Globus pallidus (tissue), 1 donor: ENCODE results near the gene OTUB1.
"Not testable (repeated sequence)": the region's sequence is repeated elsewhere in the genome, so short reads cannot be mapped to it uniquely, and the experiment has no call there.

ENCODE experiments used
- DNase-seq: peaks from one replicate; pipeline ENCODE4 v3.0.0-alpha.2; 2015; ENCODE audit warnings: low spot score

Gene OTUB1

DNA sequence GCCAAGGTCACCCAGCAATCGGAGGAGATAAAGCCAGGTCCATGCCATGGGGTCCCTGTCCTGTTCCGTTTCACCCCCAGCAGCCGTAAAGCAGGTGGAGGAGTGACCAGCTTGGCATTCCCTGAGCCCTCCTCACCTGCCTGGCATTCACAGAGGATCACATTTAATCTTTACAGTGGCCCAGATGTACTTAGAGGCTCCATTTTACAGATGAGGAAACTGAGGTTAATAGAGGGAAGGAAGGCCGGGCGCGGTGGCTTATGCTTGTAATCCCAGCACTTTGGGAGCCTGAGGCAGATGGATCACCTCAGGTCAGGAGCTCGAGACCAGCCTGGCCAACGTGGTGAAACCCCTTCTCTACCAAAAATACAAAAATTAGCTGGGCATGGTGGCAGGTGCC, 61.1 kb downstream of the OTUB1 start:
- DNase-seq: not testable (repeated sequence)
